GM19351 (cell line): Measurements from ENCODE around the gene SPIC.

Experiments used
- ATAC-seq: cut with Tn5 transposase; IDR thresholded peaks from one replicate; pipeline ENCODE4 v1.9.1; 2021; ENCODE audit warnings: mild to moderate bottlenecking, moderate library complexity; ENCODE audit not compliant: unreplicated experiment

Gene SPIC

GRCh38 chr12:101527682-101528081 lies 52.5 kb downstream of the SPIC start:
- no peak for ATAC-seq

GRCh38 chr12:101536069-101536674 lies 61.0 kb downstream of the SPIC start:
- no peak for ATAC-seq
